ENCODE data around the gene LYRM7.

DNA sequence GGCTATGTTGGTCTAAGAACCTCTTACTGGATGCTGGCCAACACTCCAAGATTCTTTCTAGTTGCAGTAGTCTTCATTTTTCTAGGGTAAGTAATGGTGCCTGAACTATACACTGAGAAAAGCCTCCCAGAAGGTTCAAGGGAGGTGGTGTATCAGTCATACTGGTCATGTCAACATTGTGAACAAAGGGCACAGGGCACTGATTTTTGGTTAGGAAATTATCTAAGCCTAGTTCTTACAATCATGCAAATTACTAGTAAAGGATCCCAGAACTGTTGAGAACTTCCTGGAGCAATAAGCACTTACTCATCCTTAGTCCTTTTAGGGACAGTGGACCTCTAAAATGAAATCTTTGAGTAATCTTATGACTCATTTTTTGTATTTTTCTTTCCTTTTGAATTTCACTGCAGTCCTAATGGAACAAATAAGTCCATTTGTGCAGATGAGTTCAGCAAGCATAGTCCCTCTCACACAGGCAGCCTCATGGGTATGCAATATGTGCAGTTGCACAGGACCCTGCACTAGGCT is 72.0 kb downstream of the LYRM7 start:
- TF ChIP-seq, protein P1, sequence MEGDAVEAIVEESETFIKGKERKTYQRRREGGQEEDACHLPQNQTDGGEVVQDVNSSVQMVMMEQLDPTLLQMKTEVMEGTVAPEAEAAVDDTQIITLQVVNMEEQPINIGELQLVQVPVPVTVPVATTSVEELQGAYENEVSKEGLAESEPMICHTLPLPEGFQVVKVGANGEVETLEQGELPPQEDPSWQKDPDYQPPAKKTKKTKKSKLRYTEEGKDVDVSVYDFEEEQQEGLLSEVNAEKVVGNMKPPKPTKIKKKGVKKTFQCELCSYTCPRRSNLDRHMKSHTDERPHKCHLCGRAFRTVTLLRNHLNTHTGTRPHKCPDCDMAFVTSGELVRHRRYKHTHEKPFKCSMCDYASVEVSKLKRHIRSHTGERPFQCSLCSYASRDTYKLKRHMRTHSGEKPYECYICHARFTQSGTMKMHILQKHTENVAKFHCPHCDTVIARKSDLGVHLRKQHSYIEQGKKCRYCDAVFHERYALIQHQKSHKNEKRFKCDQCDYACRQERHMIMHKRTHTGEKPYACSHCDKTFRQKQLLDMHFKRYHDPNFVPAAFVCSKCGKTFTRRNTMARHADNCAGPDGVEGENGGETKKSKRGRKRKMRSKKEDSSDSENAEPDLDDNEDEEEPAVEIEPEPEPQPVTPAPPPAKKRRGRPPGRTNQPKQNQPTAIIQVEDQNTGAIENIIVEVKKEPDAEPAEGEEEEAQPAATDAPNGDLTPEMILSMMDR (conservative IDR thresholded peaks at IDR 0.05; ENCODE audit: low read length) = no peak
- no peak for TF ChIP-seq EZH2phosphoT487 (IDR thresholded peaks at IDR 0.05; ENCODE audit: borderline replicate concordance, low read depth, low read length)
